SU-DHL-6 (cell line): ENCODE results near the gene IFNL3.
"Not testable (repeated sequence)": the region's sequence is repeated elsewhere in the genome, so short reads cannot be mapped to it uniquely, and the experiment has no call there.

Source experiments
- H2AFZ ChIP-seq: fragments of 200-600 bp; sonication (generic); 2 replicates; pipeline ENCODE4 v1.6.1; 2014; ENCODE audit warnings: low read depth, mild to moderate bottlenecking, moderate library complexity, mixed read lengths, antibody characterized with exemption, low read length; ENCODE audit not compliant: severe bottlenecking
- H3F3A ChIP-seq: fragments of 200-600 bp; shearing (Covaris generic); 2 replicates; pipeline ENCODE4 v1.6.0; 2016; ENCODE audit warnings: antibody characterized with exemption, mild to moderate bottlenecking; ENCODE audit not compliant: insufficient read depth
- H3K27ac ChIP-seq: fragments of 200-600 bp; sonication (generic); 2 replicates; pipeline ENCODE4 v1.5.1; 2016; ENCODE audit warnings: low read depth, mild to moderate bottlenecking, low read length, moderate library complexity, mixed read lengths
- H3K27me3 ChIP-seq: fragments of 200-600 bp; sonication (generic), shearing (Covaris generic); 2 replicates; pipeline ENCODE4 v1.6.0; 2014; ENCODE audit warnings: mild to moderate bottlenecking, low read length
- H3K36me3 ChIP-seq: fragments of 200-600 bp; sonication (generic); 2 replicates; pipeline ENCODE4 v1.6.1; 2014; ENCODE audit warnings: mild to moderate bottlenecking, low read length, mixed read lengths
- H3K4me2 ChIP-seq: fragments of 300-600, 200-600 bp; shearing (Covaris generic), sonication (generic); 2 replicates; pipeline ENCODE4 v1.6.0; 2014; ENCODE audit warnings: low read length, low read depth, mild to moderate bottlenecking; ENCODE audit not compliant: poor library complexity, severe bottlenecking
- H3K4me3 ChIP-seq: fragments of 200-600 bp; sonication (generic); 2 replicates; pipeline ENCODE4 v1.5.1; 2014; ENCODE audit warnings: antibody characterized with exemption, low read length, mild to moderate bottlenecking, mixed read lengths; ENCODE audit not compliant: insufficient read depth, poor library complexity, severe bottlenecking
- H3K79me2 ChIP-seq: fragments of 200-600 bp; sonication (generic); 2 replicates; pipeline ENCODE4 v1.6.1; 2014; ENCODE audit warnings: mild to moderate bottlenecking, low read length, moderate library complexity; ENCODE audit not compliant: insufficient read depth
- H3K9ac ChIP-seq: fragments of 200-600 bp; sonication (generic); 2 replicates; pipeline ENCODE4 v1.7.0; 2014; ENCODE audit warnings: mild to moderate bottlenecking, low read length
- H3K9me2 ChIP-seq: fragments of 200-600 bp; sonication (generic); replicated peaks from 2 replicates; pipeline ENCODE4 v1.6.1; 2014; ENCODE audit warnings: low read length; ENCODE audit not compliant: insufficient read depth
- H3K9me3 ChIP-seq: fragments of 200-600 bp; sonication (generic); 2 replicates; pipeline ENCODE4 v1.6.1; 2014; ENCODE audit warnings: low read length, mixed read lengths; ENCODE audit not compliant: insufficient read depth
- H4K20me1 ChIP-seq: fragments of 200-600 bp; sonication (generic); 2 replicates; pipeline ENCODE4 v1.6.1; 2014; ENCODE audit warnings: low read depth, mild to moderate bottlenecking, antibody characterized with exemption, low read length, moderate library complexity, mixed read lengths
- CTCF ChIP-seq: fragments of 200-600 bp; sonication (generic); IDR thresholded peaks from one replicate; pipeline ENCODE4 v1.5.1; 2017; ENCODE audit warnings: antibody characterized with exemption, mild to moderate bottlenecking, low read length, moderate library complexity; ENCODE audit not compliant: insufficient read depth, poor library complexity, severe bottlenecking
- EZH2phosphoT487 ChIP-seq: fragments of 200-600 bp; sonication (generic), shearing (Covaris generic); conservative IDR thresholded peaks from 2 replicates; pipeline ENCODE4 v1.6.1; 2018; ENCODE audit warnings: mild to moderate bottlenecking, antibody characterized with exemption, low read length, moderate library complexity, mixed read lengths

IFNL3 gene

GRCh38 chr19:39277598-39277997, 32.8 kb upstream of the IFNL3 start:
- Histone ChIP-seq H3K4me3 (no peak overlapping the region), H3K36me3 (no peaks in the 10 kb centered on the region), H3K9me3 (no peaks in the 10 kb centered on the region), H4K20me1 (no peaks in the 10 kb centered on the region), H3K27ac (no peak overlapping the region), H3F3A (no peaks in the 10 kb centered on the region), H3K27me3 (0 out of 2 replicates have a peak, but pooled peaks cover 4% of the 10 kb centered on the region), H3K4me2 (no peak overlapping the region), H3K9me2 (no peaks in the 10 kb centered on the region), H2AFZ (no peak overlapping the region), H3K79me2 (no peaks in the 10 kb centered on the region), H3K9ac (no peak overlapping the region)
- TF ChIP-seq CTCF (no peak), EZH2phosphoT487 (no peak)

GRCh38 chr19:39276740-39277139, 31.9 kb upstream of the IFNL3 start:
- H2AFZ ChIP-seq: no peak overlapping the region
- no peak overlapping the region for H3K27ac ChIP-seq
- H3K79me2 ChIP-seq: no peaks in the 10 kb centered on the region
- H3K4me2 ChIP-seq: no peak overlapping the region
- 0 out of 2 replicates have a peak, but pooled peaks cover under 1% of the 10 kb centered on the region for H3K27me3 ChIP-seq
- H3K9ac ChIP-seq: no peak overlapping the region
- TF ChIP-seq EZH2phosphoT487: no peak
- no peaks in the 10 kb centered on the region for H3F3A ChIP-seq
- H4K20me1 ChIP-seq: no peaks in the 10 kb centered on the region
- H3K9me3 ChIP-seq: no peaks in the 10 kb centered on the region
- H3K4me3 ChIP-seq: no peak overlapping the region
- no peaks in the 10 kb centered on the region for H3K36me3 ChIP-seq
- H3K9me2 ChIP-seq: no peaks in the 10 kb centered on the region

- no peaks in the 10 kb centered on the region for H3F3A ChIP-seq
- no peak overlapping the region for H3K4me3 ChIP-seq
- H3K79me2 ChIP-seq: no peaks in the 10 kb centered on the region
- no peak overlapping the region for H3K27ac ChIP-seq
- H3K9me3 ChIP-seq: no peaks in the 10 kb centered on the region
- TF ChIP-seq CTCF: no peak
- TF ChIP-seq EZH2phosphoT487: no peak
- H3K9me2 ChIP-seq: no peaks in the 10 kb centered on the region
- no peak overlapping the region for H3K4me2 ChIP-seq
- no peaks in the 10 kb centered on the region for H3K36me3 ChIP-seq
- no peak overlapping the region for H2AFZ ChIP-seq
- no peaks in the 10 kb centered on the region for H3K27me3 ChIP-seq
- no peak overlapping the region for H3K9ac ChIP-seq
- no peaks in the 10 kb centered on the region for H4K20me1 ChIP-seq
These were observed 30.8 kb upstream of the IFNL3 start for GRCh38 chr19:39275578-39275977.

- not testable (repeated sequence) for H3K27ac ChIP-seq, H3K79me2 ChIP-seq, H3K36me3 ChIP-seq, H4K20me1 ChIP-seq, H3K4me3 ChIP-seq, H3K9me3 ChIP-seq, H3K9me2 ChIP-seq, H3K9ac ChIP-seq, H3K27me3 ChIP-seq, H3K4me2 ChIP-seq, H3F3A ChIP-seq, H2AFZ ChIP-seq
These were observed 29.1 kb upstream of the IFNL3 start for GRCh38 chr19:39273859-39274258.
